Activated naive CD4-positive, alpha-beta T cell treated with anti-CD3 and anti-CD28 coated beads, Interleukin-2, amount 50 U/mL, for 16 hours (primary cell): Measurements from ENCODE around the gene PCYT1B.
"Not testable (repeated sequence)": the region's sequence is repeated elsewhere in the genome, so short reads cannot be mapped to it uniquely, and the experiment has no call there.

Experiments used
- DNase-seq: peaks from one replicate; pipeline ENCODE4 v3.0.0-alpha.2; 2020

Gene PCYT1B

GRCh38 chrX:24647257-24648058 is at the start of gene PCYT1B:
TSS of gene PCYT1B (minus strand) at chrX:24647347. CDS start at chrX:24647105, 242 bp downstream.
- DNase-seq = peak; percentile 59

- DNase-seq = no peak
These were observed 49.1 kb upstream of the PCYT1B start for GRCh38 chrX:24696294-24696693.

- DNase-seq = no peak
These were observed 47.7 kb upstream of the PCYT1B start for GRCh38 chrX:24694825-24695224.

- DNase-seq = peak; percentile 76
These were observed 46.5 kb upstream of the PCYT1B start, which contains the start of gene POLA1 for GRCh38 chrX:24693453-24694202. TSS of gene POLA1 (plus strand) at chrX:24693918. CDS start at chrX:24693962, 44 bp downstream.

- no peak for DNase-seq
These were observed 45.2 kb upstream of the PCYT1B start for GRCh38 chrX:24692305-24692704.

GRCh38 chrX:24684048-24684447 is 36.9 kb upstream of the PCYT1B start:
- no peak for DNase-seq

- DNase-seq = peak; percentile 42
These were observed 35.7 kb upstream of the PCYT1B start for GRCh38 chrX:24682739-24683432.

GRCh38 chrX:24676403-24677024 is 29.4 kb upstream of the PCYT1B start:
- DNase-seq = no peak

GRCh38 chrX:24673424-24673823 is 26.3 kb upstream of the PCYT1B start:
- no peak for DNase-seq

- no peak for DNase-seq
These were observed 25.6 kb upstream of the PCYT1B start for GRCh38 chrX:24672701-24673190.

GRCh38 chrX:24668111-24668510 is 21.0 kb upstream of the PCYT1B start:
- DNase-seq = no peak

GRCh38 chrX:24662352-24662751 is 15.2 kb upstream of the PCYT1B start:
- DNase-seq = no peak

- no peak for DNase-seq
These were observed 14.1 kb upstream of the PCYT1B start for GRCh38 chrX:24661292-24661691.

GRCh38 chrX:24659646-24660045 is 12.5 kb upstream of the PCYT1B start:
- no peak for DNase-seq

- DNase-seq = no peak
These were observed 12.0 kb upstream of the PCYT1B start for GRCh38 chrX:24659106-24659505.

GRCh38 chrX:24658421-24658820 is 11.3 kb upstream of the PCYT1B start:
- DNase-seq = no peak

- DNase-seq = no peak
These were observed 10.7 kb upstream of the PCYT1B start for GRCh38 chrX:24657671-24658386.

GRCh38 chrX:24655679-24656078 is 8.5 kb upstream of the PCYT1B start:
- DNase-seq = not testable (repeated sequence)

- no peak for DNase-seq
These were observed 4.6 kb upstream of the PCYT1B start for GRCh38 chrX:24651783-24652182.

- no peak for DNase-seq
These were observed 1.3 kb upstream of the PCYT1B start for GRCh38 chrX:24648495-24648894.

GRCh38 chrX:24646745-24647182 is 383 bp downstream of the PCYT1B start:
- DNase-seq = no peak

GRCh38 chrX:24646006-24646405 is 1.1 kb downstream of the PCYT1B start:
- no peak for DNase-seq
